Activated CD8-positive, alpha-beta memory T cell treated with anti-CD3 and anti-CD28 coated beads, Interleukin-2, amount 50 U/mL, for 48 hours (primary cell): ENCODE measurements around the gene TLE1.

Source experiments
- DNase-seq: peaks from one replicate; pipeline ENCODE4 v3.0.0-alpha.2; 2020

Gene TLE1

DNA sequence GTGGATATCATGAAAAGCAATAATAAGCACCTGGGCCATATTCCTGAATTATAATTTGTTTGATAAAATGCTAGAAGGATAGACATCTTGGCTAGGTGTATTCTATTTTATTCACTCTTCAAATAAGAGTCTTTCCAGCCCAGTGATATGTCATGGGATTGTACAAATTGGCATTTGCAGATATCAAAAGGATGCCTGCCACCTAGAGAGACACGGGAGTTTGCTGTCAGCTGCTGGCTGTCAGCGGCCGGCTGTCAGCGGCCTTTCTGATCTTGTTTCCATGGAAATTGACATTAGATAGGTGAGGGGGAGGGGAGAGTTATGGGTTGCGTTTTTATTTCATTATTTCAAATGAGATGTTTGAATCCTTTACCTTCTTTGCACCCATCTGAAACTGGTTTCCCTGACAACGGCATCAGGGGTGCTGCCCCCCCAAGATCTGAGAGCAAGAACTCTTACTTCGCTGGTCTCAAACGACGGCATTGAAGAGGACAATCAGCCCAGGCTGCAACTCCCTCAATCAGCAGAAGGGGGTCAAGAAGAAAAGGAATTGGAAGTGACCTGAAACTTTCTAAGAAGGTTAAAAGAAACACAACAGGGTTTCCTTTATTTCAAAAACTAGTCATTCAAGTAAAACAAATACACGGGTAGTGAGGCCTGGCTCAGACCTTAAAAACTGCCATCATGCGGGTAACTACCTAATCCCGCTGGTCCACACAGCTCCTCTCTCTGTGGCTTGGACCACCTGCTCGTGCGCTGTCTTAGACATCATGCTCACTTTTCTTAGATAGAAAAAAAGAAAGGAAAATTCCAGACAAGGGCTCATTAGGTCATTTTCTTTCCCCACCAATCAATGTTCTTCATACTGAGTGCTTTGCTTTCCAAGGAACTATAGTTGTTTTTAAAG is 115.7 kb downstream of the TLE1 start:
- DNase-seq, result no peak

DNA sequence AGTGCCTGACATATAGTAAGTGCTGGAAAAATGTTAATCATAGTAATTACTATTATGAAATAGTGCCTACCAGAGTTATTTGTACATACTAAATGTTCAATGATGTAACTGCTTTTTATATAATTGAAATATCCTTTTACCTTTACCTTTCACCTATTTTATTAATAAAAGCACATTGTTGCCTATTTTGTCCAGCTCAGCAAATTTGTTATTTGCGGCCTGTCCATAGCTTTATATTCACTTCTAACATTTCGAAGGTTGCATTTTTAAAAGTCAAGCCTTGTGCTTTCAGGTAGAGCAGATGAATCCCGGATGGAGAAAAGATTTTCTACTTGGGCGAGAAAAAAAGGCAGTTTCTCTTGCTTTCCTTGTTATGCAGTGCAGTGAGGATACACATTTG is 119.3 kb downstream of the TLE1 start:
- DNase-seq, result no peak

DNA sequence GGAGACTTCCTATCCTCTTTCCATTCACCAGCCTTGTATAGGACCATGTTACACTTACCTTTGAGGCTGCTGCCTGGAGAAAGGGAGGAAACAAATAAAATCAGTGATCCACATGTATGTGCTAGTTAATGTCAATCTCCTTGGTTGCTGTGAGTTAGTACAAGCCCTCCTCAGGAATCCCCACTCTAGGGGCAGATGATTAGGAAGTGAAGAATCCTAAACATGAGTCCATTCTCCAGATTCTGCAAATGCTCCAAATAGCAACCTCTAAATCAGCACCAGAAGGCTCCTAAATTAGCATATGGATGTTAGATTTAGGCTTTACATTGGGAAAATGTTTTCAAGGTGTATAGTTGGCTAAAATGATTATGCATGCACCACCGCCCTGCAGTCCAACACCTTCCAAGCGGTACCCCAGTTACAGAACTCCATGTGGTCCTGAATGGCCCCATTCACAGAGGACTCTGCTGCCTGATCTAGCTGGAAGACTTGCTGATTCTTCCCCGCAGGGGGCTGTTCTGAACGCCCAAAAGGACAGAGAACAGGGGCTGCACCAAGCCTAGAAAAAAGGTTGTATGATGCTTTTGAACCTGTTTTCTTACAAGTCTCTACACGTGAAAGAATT is 123.2 kb downstream of the TLE1 start:
- DNase-seq, result no peak

DNA sequence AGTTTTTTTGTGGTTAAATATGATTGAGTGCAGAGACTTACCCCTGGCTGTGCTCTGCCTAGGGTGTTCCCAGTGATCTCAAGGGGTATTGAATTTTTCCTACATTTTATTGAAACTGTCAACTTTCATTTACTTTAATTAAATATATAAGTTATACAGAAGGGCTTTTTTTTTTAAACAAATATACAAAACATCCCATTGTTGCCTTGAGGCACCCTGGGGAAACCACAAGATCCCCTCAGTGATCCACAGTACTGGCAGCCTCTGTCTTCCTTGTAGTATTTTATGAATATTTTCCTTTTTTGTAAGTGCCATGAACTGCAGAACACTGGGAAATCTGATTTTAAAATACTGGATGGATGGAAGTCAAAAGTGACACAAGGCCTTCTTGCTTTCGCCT is 123.7 kb downstream of the TLE1 start:
- DNase-seq, result no peak

DNA sequence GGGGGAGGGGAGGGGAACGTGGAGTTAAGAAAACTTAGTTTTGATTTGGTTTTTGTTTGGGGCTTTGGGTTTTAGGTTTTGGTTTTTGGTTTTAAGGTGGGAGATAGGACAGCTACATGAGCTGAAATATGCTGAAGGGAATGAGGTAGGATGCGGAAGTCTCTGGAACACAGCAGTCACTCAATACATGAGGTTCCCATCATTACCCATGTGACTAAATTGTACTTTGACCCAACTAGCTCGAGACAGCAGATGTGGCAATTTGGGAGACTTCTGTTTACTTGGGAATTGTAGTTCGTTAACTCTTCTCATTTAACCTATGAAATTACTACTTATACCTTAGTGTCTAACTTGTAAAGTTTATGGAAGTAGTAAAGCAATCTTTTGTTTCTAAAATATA is 124.2 kb downstream of the TLE1 start:
- DNase-seq, result no peak

DNA sequence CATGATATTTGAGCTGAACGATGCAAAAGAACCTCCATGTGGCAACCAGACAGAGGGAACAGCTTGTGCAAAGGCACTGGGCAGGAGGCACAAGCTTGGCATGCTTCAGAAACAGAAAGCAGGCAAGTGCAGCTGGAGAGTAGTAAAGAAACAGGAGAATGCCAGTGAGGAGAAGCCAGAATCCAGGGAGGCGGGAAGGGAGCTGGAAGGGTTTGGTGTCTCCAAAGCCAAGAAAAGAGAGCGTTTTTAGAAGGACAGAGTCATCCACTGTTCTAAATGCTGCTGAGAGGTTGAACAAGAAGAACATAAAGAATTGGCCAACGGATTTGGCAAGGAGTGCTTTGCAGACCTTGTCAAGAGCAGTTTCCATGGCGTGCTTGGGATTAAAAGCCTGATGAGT is 124.7 kb downstream of the TLE1 start:
- DNase-seq, result no peak

- no peak for DNase-seq
Observed at GRCh38 chr9:81563739-81564138, 125.6 kb downstream of the TLE1 start.

- no peak for DNase-seq
Observed at GRCh38 chr9:81563020-81563407, 126.3 kb downstream of the TLE1 start.

DNA sequence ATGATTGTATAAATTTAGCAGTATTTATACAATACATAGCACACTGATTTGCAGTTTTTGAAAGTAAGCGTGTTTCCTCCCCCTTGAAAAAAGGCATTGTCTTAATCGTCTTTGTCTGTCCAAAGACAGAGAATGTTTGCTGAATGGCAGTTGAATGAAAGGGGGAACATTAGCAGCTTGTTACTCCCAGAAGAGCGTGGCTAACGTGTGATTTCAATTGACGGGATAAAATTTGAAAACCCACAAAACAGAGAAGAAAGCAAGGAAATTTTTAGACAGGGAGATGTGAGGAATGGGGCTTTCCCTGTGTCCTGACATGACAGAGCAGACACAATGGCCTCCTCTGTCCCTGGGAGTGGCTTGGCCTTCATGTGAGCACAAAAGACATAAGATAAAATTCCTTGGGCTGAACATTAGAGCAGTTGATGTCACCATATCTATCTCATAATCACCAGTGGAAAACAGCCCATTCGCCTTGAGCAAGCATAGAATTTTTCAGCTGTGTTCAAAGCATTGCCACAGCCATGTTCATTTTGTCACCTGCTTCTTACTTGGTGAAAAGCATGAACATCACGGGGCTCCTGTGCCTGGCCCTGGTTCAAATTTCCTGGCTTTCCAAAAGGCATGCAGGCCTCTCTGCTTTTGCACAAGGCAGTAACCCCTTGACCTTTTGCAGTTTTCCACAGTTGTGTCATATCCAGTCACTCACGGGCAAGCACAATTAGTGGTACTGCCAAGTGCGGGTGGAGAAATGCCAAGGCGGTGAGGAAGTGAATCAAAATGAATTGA is 126.9 kb downstream of the TLE1 start:
- no peak for DNase-seq

- DNase-seq, result no peak
Observed at GRCh38 chr9:81560851-81561732, 128.3 kb downstream of the TLE1 start.

DNA sequence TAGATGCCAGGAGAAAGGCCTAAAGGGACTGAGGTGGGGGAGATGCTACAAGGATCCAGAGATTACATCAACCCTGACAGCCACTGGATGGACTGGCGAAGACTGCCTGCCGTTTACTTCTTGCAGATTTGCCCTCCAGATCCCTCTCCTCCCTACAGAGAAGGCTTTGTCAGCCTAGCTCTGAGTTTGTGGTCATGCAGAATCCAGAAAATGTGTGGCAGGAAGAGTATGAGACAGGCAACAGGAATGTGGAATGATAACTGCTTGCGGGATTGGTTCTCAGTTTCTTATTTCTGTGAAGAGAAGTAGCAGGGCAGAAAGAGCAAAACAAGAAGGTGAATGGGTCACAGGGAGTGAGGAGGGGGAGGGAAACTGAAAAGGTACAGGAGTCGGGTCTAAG is 129.6 kb downstream of the TLE1 start:
- no peak for DNase-seq

DNA sequence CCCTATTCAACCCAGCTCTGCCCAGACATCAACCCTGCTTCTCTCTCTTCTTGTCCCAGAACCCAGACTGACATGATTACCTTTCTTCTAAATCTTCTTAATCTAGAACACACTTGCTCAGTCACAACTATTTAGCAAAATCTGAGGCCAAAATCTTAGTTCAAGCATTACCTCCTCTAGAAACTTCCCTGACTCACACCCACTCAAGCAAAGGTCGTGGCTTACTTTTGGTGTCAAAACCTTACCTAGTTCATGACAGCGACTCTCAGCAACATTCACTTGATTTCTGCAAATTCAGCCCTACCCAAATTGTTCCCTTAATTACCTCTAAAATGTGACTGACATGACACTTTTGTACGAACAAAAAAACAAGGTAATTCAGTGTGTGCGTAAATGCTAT is 130.2 kb downstream of the TLE1 start:
- DNase-seq, result no peak

- no peak for DNase-seq
Observed at GRCh38 chr9:81558091-81558830, 131.1 kb downstream of the TLE1 start.

- DNase-seq, result no peak
Observed at GRCh38 chr9:81557452-81558090, 131.8 kb downstream of the TLE1 start.

GRCh38 chr9:81556923-81557322 is 132.4 kb downstream of the TLE1 start:
- DNase-seq, result no peak

GRCh38 chr9:81552581-81552991 is 136.8 kb downstream of the TLE1 start:
- DNase-seq, result no peak

- DNase-seq, result no peak
Observed at GRCh38 chr9:81550207-81550583, 139.2 kb downstream of the TLE1 start.

DNA sequence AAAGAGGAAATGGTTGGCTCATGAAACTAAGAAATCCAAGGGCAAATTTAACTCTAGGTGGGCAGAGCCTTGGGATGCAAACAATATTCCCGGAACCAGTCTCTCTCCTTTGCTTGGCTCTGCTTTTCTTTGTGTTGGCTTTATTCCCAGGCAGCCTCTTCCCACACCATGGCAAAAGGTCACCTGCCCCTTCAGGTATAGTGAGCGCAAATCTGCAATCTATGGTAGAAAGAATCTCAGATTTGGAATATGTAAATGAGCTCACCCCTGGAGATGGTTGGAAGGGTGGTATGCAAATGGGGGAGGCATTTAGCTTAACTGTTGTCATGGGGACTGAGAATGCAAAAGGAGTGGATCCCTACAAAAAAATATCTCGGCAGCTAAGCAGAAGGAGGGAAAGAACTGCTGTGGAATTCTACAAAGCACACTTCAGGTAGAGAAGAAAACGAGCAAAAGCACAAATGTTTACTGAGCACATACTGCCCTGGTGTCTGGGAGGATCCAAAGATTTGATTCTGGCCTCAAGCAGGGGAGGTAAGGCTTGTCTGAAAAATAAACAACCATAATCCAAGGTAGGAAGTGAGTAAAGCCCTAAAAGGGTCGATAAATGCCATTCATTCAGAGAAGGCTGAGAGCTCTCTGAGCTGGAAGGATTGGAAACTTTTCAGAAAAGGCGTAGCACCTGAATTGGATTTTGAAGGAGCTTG is 139.7 kb downstream of the TLE1 start:
- DNase-seq, result no peak

DNA sequence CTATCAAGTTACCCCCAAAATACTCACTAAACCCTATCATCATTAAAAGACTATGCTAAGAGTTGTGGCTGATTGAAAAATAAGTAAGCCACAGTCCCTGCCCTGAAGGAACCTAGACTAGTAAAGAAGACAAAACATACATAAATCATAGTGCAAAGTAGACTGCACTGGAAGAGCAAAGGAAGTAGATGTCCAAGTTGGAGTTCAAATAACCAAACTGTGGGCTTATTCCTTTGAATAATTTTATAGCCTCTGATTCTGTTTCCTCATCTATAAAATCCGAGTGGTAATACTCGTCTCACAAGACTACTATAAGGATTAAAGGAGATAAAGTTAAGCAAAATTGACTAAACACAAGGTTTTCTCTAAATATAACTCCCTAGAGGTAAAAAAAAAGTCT is 140.4 kb downstream of the TLE1 start:
- DNase-seq, result no peak

DNA sequence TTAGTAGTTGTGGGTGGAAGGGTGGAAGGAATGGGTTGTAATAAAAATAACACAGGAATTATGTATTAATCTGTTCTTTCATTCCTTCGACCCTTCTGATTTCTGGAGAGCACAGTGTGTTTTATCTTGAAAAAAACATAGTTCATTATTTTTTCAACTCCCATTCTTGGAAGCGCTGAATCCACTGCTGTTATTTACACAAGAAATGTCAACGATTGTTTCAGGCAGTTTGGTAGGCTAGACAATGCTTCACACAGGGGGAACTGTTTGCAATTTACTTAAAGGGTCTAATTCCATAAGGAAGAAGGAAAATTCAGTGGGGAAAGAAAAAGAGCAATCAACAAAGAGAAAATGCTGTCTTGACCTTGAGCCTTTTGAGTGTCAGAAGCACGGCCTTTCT is 142.9 kb downstream of the TLE1 start:
- no peak for DNase-seq

- no peak for DNase-seq
Observed at GRCh38 chr9:81543695-81544094, 145.7 kb downstream of the TLE1 start.
